GM12891 (cell line): ENCODE measurements around the gene EYA2.

Source experiments
- PAX5 ChIP-seq: IDR thresholded peaks from 2 replicates; pipeline ENCODE4 v1.6.1; 2011; ENCODE audit warnings: low read length, moderate library complexity, mild to moderate bottlenecking; ENCODE audit not compliant: insufficient read depth, severe bottlenecking
- POLR2A ChIP-seq: IDR thresholded peaks from 2 replicates; pipeline ENCODE4 v1.6.1; 2011; ENCODE audit warnings: low read depth, low read length, control low read depth
- POLR2AphosphoS5 ChIP-seq: IDR thresholded peaks from 2 replicates; pipeline ENCODE4 v1.6.1; 2011; ENCODE audit warnings: low read depth, low read length, control low read depth
- SPI1 ChIP-seq: IDR thresholded peaks from 2 replicates; pipeline ENCODE4 v1.6.1; 2011; ENCODE audit warnings: low read depth, low read length, control low read depth
- TAF1 ChIP-seq: IDR thresholded peaks from 2 replicates; pipeline ENCODE4 v1.6.1; 2011; ENCODE audit warnings: low read depth, low read length, control low read depth

- TF ChIP-seq POLR2AphosphoS5 (no peak), POLR2A (no peak), TAF1 (no peak), SPI1 (no peak), PAX5 (no peak)
Observed at GRCh38 chr20:47117773-47118172, 223.1 kb downstream of the EYA2 start.
